Stimulated activated naive CD8-positive, alpha-beta T cell treated with anti-CD3 and anti-CD28 coated beads, Interleukin-15, Interleukin-2, amounts not matched to agents 100 ng/mL and 50 ng/mL, for 24 hours (primary cell): ENCODE data around the gene ARID3C.
"Not testable (repeated sequence)": the region's sequence is repeated elsewhere in the genome, so short reads cannot be mapped to it uniquely, and the experiment has no call there.

Experiments used
- H3K27ac Mint-ChIP-seq: one replicate; pipeline ENCODE4 v1.8.0; 2021; ENCODE audit warnings: mild to moderate bottlenecking, mixed read lengths
- H3K27me3 Mint-ChIP-seq: one replicate; pipeline ENCODE4 v1.8.0; 2021; ENCODE audit warnings: mixed read lengths
- H3K36me3 Mint-ChIP-seq: one replicate; pipeline ENCODE4 v1.8.0; 2021; ENCODE audit warnings: low read depth, mixed read lengths
- H3K4me1 Mint-ChIP-seq: one replicate; pipeline ENCODE4 v1.8.0; 2021; ENCODE audit warnings: low read depth, mixed read lengths
- H3K4me3 Mint-ChIP-seq: one replicate; pipeline ENCODE4 v1.8.0; 2021; ENCODE audit warnings: mild to moderate bottlenecking, mixed read lengths
- H3K9me3 Mint-ChIP-seq: one replicate; pipeline ENCODE4 v1.8.0; 2021; ENCODE audit warnings: mixed read lengths

Gene ARID3C

DNA sequence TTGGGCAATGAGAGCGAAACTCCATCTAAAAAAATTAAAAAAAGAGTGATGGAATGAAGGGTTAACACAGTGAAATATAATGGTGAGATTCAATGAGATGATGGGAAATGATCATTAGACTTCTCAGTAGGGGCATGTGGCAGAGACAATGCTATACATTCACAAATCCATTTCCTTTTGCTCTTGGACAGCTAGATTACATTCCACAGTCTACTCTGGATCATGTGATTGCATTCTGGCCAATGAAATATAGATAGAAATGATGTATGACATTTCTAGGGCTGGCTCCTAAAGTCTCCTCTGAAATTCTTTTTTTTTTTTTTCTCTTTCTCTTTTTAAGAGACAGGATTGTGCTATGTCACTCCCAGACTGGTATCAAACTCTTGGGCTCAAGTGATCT lies 13.8 kb upstream of the ARID3C start:
- H3K36me3 Mint-ChIP-seq: no peaks in the 10 kb centered on the region
- H3K4me1 Mint-ChIP-seq: peaks cover 28% of the 10 kb centered on the region
- H3K4me3 Mint-ChIP-seq: no peak overlapping the region
- H3K27ac Mint-ChIP-seq: no peak overlapping the region
- no peaks in the 10 kb centered on the region for H3K9me3 Mint-ChIP-seq
- no peaks in the 10 kb centered on the region for H3K27me3 Mint-ChIP-seq

DNA sequence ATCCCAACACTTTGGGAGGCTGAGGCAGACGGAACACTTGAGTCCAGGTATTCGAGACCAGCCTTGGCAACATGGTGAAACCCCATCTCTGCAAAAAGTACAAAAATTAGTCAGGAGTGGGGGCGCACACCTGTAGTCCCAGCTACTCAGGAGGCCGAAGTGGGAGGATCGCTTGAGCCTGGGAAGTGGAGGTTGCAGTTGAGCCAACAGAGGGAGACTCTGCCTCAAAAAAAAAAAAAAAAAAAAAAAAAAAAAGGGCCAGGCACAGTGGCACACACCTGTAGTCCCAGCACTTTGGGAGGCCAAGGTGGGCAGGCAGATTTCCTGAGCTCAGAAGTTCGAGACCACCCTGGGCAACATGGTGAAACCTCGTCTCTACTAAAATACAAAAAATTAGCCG lies 10.5 kb upstream of the ARID3C start:
- Mint-ChIP-seq H3K36me3 (peaks cover 16% of the 10 kb centered on the region), H3K4me1 (peaks cover 32% of the 10 kb centered on the region)
- not testable (repeated sequence) for H3K27me3 Mint-ChIP-seq, H3K27ac Mint-ChIP-seq, H3K4me3 Mint-ChIP-seq, H3K9me3 Mint-ChIP-seq

DNA sequence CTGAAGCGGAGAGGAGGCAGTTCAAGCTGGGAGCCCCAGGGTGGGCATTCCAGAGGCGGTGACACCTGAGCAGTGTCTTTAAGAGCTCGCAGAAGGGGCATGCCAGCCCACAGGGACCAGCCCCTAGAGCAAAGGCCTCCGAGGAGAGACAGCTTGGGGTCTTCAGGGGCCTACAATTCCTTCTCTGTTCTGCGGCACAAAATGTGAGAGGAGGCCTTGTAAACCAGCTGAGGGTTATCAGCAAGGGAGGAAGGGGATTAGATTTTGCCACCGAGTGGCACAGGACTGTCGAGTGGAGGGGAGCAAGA lies 9.2 kb upstream of the ARID3C start:
- no peaks in the 10 kb centered on the region for H3K9me3 Mint-ChIP-seq
- H3K27me3 Mint-ChIP-seq: no peaks in the 10 kb centered on the region
- peak overlapping the region; percentile 97 for H3K4me3 Mint-ChIP-seq
- peaks cover 38% of the 10 kb centered on the region for H3K4me1 Mint-ChIP-seq
- H3K36me3 Mint-ChIP-seq: peaks cover 22% of the 10 kb centered on the region
- H3K27ac Mint-ChIP-seq: peak overlapping the region; percentile 96

DNA sequence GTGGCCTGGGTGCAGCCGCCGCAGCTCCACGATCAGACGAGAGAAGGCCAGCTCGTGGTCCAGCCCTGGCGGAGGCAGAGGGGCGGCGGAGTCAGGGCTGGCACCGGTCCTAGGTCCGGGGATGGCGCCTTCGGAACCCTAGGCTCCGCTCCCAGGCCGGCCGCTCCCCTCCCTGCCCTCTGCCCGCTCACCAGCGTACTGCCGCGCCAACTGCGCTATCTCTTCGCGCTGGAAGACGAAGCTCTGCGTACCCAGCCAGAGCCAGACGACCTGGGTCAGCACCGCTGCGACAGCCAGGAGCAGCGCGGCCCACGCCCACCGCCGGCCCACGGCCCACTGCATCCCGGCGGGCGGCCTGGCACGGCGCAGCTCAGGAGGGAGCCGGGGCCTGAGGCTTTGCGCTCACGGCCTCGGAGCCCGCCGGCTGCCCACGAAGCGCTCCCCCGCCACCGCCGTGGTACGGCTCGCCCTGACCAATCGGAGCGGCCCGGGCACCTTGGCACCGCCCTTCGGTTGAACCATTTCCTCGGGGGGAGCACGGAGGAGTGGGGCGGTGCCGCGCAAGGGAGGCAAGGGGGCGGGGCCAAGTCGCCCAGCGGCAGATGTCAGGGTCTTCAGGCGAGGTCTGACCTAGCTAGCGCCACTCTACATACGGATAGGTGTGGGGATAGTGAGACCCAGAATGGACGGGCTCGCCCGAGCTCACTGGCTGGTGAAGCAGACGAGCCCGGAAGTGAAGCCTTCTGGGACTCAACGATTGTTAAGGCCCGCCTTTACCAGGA lies 8.7 kb upstream of the ARID3C start, which contains the start of gene SIGMAR1:
Gene SIGMAR1, minus strand, starts transcription at position 432 of the 782 bp plus-strand sequence. Its CDS starts 90 bp downstream, at position 342.
- H3K36me3 Mint-ChIP-seq: peaks cover 22% of the 10 kb centered on the region
- no peaks in the 10 kb centered on the region for H3K9me3 Mint-ChIP-seq
- H3K27me3 Mint-ChIP-seq: no peaks in the 10 kb centered on the region
- peaks cover 38% of the 10 kb centered on the region for H3K4me1 Mint-ChIP-seq
- peak within 1 kb of the TSS; percentile 97 for H3K4me3 Mint-ChIP-seq
- H3K27ac Mint-ChIP-seq: peak within 1 kb of the TSS; percentile 96

DNA sequence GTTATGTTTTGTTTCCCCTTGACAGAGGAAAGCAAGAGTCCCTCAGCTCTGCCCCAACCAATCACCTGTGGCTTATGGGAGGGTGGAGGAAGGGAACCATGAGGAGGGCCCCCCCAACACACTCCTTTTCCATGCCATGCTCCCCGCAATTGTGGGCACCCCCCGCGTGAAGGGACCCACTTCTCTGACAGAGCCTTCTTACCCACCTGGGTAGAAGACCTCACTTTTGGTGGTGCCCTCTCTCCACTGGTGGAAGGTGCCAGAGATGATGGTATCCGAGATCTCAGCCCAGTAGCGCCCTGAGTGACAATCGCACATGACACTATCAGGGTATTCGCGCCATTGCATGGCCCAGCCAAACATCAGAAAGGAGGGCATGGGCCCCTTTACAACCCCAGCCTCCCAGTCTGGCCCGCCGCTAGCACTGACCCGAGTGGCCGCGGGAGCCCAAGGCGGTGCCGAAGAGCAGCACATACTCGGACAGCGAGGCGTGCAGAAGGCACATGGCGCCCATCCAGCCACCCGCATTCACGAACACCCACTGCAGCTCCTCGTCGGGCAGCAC lies 8.0 kb upstream of the ARID3C start:
- H3K27me3 Mint-ChIP-seq: no peaks in the 10 kb centered on the region
- H3K36me3 Mint-ChIP-seq: peaks cover 22% of the 10 kb centered on the region
- peaks cover 38% of the 10 kb centered on the region for H3K4me1 Mint-ChIP-seq
- no peaks in the 10 kb centered on the region for H3K9me3 Mint-ChIP-seq
- peak overlapping the region; percentile 96 for H3K27ac Mint-ChIP-seq
- H3K4me3 Mint-ChIP-seq: peak overlapping the region; percentile 97

DNA sequence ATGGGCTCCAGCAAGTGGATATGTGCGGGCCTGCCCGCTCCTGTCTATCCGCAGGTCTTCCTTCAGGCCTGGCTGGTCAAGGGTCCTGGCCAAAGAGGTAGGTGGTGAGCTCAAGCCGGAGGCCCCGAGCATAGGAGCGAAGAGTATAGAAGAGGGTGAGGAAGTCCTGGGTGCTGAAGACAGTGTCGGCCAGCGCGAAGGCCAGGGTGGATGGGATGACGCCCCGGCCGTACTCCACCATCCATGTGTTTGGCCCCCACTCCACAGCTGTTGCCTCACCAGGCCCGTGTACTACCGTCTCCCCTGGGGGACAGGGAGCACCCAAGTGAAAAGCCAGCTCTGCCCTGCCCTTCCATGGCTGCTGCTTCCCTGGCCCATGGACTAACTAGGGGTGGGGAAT lies 6.7 kb upstream of the ARID3C start:
- H3K9me3 Mint-ChIP-seq: no peaks in the 10 kb centered on the region
- peak overlapping the region; percentile 97 for H3K4me3 Mint-ChIP-seq
- H3K27me3 Mint-ChIP-seq: peaks cover 4% of the 10 kb centered on the region
- H3K27ac Mint-ChIP-seq: peak overlapping the region; percentile 52
- peaks cover 38% of the 10 kb centered on the region for H3K4me1 Mint-ChIP-seq
- H3K36me3 Mint-ChIP-seq: peaks cover 22% of the 10 kb centered on the region

DNA sequence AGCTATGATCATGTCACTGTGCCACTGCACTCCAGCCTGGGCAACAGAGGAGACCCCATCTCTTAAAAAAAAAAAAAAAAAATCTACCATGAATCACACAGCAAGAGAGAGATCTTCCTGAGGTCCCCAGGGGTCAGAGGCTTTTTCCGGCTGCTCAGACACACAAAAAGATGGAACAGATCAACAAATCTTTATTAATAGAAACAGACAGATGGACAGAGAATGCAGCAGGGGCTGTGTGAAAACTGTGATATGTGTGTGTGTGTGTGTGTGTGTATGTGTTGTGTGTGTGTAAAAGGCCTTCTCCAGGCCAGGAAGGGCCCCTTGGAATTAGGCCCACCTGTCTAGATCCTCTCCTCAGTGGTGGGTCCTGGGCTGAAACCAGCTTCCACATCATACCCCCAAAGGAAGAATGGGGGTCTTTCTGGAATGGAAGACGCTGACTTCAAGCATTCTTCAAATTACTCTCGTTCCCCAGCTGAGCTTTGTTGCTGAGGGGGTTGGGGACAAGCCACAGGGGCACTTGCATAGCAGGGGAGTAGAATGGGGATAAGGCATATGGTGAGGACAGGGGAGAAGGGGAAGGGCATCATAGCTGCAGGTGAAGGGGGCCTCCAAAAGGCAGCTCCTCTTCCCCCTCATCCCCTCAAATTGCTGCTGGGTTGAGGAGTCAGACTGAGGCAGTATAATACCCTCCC lies 5.8 kb upstream of the ARID3C start:
- peaks cover 13% of the 10 kb centered on the region for H3K27me3 Mint-ChIP-seq
- peaks cover 22% of the 10 kb centered on the region for H3K36me3 Mint-ChIP-seq
- peak overlapping the region; percentile 3 for H3K27ac Mint-ChIP-seq
- peaks cover 38% of the 10 kb centered on the region for H3K4me1 Mint-ChIP-seq
- H3K4me3 Mint-ChIP-seq: peak overlapping the region; percentile 9
- H3K9me3 Mint-ChIP-seq: no peaks in the 10 kb centered on the region

DNA sequence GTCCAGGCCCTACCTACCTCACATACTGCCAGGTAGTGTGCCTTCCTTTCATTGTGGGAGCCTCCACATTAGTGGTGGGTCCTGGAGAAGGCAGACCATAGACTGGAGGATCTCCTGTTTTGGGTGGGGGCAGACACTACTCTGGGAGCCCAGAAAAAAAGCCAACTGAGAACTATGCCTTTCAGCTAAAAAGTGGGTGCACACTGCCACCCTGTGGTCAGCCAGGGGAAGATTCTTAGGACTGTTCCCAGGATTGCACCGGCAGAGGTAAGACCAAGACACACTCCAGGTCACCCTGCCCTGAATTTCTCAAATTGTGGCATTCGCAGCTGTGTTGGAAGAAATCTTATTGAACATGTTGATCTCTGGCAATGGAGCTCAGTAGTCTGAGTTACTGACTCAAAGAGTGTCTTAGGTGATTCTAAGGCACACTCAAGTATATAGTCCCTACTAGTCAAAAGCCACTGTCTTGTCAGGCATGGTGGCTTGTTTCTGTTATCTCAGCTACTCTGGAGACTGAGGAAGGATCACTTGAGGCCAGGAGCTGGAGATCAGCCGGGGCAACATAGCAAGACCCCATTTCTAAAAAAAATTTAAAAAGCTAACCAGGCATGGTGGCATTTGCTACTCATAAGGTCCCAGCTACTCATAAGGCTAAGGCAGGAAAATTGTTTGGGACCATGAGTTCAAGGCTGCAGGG lies 5.1 kb upstream of the ARID3C start:
- Mint-ChIP-seq H3K4me1 (peaks cover 43% of the 10 kb centered on the region), H3K36me3 (peaks cover 22% of the 10 kb centered on the region), H3K9me3 (no peaks in the 10 kb centered on the region), H3K27me3 (peaks cover 19% of the 10 kb centered on the region), H3K4me3 (peak overlapping the region; percentile 24), H3K27ac (no peak overlapping the region)

DNA sequence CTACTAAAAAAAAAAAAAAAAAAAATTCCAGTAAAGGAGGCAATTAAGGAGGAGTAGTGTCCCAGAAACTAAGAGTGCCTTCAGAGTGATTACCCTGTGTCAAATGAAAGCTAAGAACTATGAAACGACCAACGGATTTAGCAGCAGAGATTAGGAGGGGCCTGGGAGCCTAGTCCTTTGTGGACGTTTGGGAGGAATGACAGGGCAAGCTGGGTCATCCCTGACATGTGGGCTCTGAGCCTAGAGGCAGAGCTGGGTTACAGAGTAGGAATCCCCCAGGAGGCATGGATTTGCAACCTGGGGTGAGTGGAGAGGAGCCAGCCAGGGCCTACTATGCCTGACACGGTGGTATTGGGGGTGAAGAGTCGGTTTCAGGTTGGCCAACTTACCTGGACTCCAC lies 4.3 kb upstream of the ARID3C start:
- Mint-ChIP-seq H3K27ac (no peak overlapping the region), H3K36me3 (peaks cover 22% of the 10 kb centered on the region), H3K27me3 (peaks cover 25% of the 10 kb centered on the region), H3K4me1 (peaks cover 40% of the 10 kb centered on the region), H3K9me3 (no peaks in the 10 kb centered on the region), H3K4me3 (no peak overlapping the region)

DNA sequence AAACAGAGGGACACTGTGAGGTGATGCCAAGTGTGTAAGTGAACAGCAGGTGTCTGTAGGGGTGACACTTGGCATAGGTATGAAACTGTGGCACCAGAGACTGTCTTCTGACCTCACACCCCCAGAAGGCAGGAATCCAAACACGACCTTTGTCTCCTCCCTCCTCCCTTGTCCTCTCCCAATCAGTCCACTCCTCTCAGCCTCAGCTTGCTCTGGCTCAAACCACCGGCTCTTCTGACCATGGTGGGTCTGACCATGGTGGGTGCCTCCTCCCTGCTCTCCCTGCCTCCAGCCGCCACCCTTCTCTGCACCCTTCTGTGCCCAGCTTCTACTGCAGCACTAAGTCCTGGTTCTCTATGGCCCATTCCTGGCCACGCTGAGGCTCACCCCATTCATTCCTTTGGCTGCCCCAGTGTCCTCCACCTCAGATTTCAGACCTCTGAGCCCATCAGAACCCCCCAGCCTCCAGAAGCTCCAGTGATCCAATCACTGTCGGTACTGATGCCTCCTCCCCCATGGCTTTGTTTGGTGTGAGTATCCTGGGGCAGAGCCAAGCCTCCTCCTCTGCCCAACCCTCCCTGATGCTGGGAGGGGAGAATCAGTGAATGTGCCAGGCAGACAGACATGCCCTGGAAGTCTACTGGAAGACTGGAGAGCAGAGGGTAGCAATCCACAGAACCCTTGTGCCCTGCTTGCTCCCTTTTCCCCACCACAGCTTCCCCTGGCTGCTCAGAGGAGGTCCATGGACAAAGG lies 1.7 kb upstream of the ARID3C start:
- no peak overlapping the region for H3K27ac Mint-ChIP-seq
- H3K4me1 Mint-ChIP-seq: peaks cover 29% of the 10 kb centered on the region
- H3K4me3 Mint-ChIP-seq: no peak overlapping the region
- no peaks in the 10 kb centered on the region for H3K9me3 Mint-ChIP-seq
- H3K27me3 Mint-ChIP-seq: peaks cover 48% of the 10 kb centered on the region
- peaks cover 16% of the 10 kb centered on the region for H3K36me3 Mint-ChIP-seq

DNA sequence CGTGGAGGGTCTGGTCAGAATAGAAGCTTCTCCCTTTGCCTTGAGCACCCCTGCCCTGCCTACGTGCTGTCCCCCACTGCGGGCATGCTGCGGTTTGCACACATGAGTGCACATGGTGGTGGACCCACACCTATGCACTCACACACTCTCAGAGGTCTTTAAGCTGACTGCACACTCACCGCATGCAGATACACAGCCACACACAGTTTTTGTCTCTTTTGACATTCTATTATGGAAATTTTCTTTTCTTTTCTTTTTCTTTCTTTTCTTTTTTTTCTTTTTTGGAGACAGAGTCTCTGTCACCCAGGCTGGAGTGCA lies 584 bp upstream of the ARID3C start:
- H3K4me3 Mint-ChIP-seq: peak overlapping the region; percentile 75
- peaks cover 55% of the 10 kb centered on the region for H3K27me3 Mint-ChIP-seq
- H3K27ac Mint-ChIP-seq: no peak overlapping the region

DNA sequence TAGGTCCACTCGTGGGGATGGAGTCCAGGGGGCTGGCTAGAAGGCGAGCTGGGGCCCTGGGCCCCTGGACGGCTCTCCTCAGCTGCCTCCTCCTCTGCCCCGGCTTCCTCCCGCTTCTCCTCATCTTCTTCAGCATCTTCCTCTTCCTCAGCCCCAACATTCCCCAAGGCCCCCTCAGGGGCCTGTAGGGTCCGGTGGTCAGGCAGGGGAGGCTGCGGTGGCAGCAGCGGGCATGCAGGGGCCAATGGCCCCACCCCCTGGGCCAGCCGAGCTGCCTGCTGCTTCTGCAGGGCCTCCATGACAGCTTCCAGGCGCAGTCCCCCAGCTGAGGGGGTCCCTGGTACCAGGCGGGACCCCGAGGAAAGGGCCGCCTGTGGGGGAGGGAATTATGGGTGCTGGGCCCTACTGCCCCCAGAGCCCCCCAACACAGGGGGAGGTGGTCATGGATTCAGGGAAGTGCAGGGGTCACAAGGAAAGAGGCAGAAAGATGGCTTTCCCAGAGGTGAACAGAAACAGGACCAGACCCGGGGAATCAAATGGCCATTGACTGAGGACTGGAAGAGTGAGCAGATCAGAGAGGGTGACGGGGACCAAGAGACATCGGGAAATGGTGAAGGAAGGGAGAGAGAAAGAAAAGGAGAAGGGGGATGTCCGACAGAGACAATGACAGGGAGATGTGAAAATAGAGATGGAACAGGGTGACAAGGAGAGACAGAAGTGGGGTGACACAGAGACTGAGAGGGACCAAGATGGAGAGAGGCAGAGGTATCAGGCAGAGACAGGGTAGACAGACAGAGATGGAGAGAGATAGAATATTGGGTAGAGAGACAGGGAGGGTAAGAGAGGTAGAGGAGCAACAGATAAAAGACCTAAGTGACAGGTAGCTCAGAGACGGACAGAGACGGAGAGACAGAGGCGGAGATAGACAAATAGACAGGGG lies 880 bp downstream of the ARID3C start:
- Mint-ChIP-seq H3K4me3 (peak overlapping the region; percentile 80), H3K4me1 (peaks cover 20% of the 10 kb centered on the region), H3K36me3 (no peaks in the 10 kb centered on the region), H3K9me3 (no peaks in the 10 kb centered on the region), H3K27me3 (peaks cover 65% of the 10 kb centered on the region), H3K27ac (no peak overlapping the region)

More for the DNA sequence above, 584 bp upstream of the ARID3C start:
- no peaks in the 10 kb centered on the region for H3K9me3 Mint-ChIP-seq
- peaks cover 7% of the 10 kb centered on the region for H3K36me3 Mint-ChIP-seq
- H3K4me1 Mint-ChIP-seq: peaks cover 21% of the 10 kb centered on the region

DNA sequence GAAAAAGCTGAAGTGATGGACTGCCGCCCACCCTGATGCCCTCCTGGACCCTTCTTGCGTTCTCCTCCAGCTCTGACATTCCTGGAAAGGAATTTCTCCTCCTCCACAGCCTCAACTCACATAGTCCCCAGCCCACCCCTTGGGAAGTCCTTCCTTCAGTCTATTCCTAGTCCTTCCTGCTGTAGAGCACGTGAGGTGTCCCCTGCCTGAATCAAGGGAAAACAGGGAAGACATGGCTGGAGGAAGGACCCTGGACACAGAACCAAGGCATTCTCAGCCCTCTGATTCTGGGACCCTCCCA lies 3.7 kb downstream of the ARID3C start:
- H3K36me3 Mint-ChIP-seq: no peaks in the 10 kb centered on the region
- no peaks in the 10 kb centered on the region for H3K9me3 Mint-ChIP-seq
- peaks cover 26% of the 10 kb centered on the region for H3K4me1 Mint-ChIP-seq
- no peak overlapping the region for H3K4me3 Mint-ChIP-seq
- H3K27ac Mint-ChIP-seq: no peak overlapping the region
- H3K27me3 Mint-ChIP-seq: peaks cover 67% of the 10 kb centered on the region
